GM18499 (cell line): ENCODE measurements around the gene RCAN3.
"Not testable (repeated sequence)": the region's sequence is repeated elsewhere in the genome, so short reads cannot be mapped to it uniquely, and the experiment has no call there.

ENCODE experiments used
- ATAC-seq: cut with Tn5 transposase; IDR thresholded peaks from one replicate; pipeline ENCODE4 v1.9.1; 2021; ENCODE audit warnings: moderate number of reproducible peaks; ENCODE audit not compliant: insufficient read depth, unreplicated experiment

The RCAN3 gene

DNA sequence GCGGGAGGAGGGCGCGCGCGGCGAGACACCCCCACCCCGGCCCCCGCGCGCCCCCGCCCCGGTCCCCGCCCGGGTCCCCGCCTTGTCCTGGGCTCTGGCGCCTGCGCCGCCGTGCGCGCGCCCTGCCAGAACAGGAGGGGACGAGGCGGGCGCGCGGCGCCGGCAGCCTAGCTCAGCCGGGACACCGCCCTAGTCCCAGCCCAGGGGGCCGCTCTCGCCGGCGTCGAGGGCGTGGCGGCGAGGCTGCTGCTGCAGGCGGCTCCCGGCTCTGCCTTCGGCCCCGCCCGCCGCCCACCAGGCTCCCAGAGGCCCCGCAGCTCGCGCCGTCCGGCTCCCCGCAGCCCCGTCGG, at the start of gene RCAN3:
TSS of gene RCAN3 (plus strand) at position 128 of the 350 bp plus-strand sequence. CDS start 11,537 bp downstream, outside the sequence.
- no peak for ATAC-seq

DNA sequence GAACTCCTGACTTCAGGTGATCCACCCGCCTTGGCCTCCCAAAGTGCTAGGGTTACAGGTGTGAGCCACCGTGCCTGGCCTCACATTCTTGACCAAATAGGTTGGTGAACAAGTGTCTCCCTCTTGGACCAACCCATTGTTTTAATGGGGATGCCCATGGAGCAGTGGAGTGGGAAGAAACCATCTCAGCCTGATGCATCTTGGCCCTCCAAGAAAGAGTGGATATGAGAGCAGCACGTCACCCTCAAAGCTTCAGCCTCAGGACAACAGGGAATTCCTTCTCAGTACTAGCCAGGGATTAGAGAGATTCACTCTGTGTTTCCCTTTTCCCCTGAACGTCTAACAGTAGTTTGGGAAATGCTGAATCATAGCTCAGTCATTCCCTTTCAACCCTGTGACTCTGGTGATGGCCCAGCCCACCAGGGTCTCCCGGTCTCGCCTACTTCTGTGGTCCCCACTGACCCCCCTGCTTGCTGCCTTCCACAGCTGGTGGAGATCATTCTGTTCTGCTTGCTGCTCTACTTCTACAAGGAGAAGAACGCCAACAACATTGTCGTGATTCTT, 49.6 kb upstream of the RCAN3 start:
- ATAC-seq, result no peak

DNA sequence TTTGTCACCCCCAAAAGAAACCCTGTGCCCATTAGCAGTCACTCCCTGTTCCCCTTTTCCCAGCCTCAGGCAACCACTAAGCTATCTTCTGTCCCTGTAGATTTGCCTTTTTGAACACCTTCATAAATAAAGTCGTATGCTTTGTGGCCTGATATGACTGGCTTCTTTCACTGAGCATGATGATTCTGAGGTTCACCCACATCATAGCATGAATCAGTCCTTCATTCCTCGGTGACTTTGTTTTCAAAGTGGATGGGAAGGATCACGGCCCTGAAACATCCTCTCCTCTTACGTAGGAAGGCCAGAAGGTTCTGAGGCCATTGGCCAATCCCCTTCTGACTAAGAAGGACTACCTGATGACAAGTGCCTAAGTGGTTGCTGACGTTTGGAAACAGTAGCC, 48.0 kb upstream of the RCAN3 start:
- ATAC-seq, result no peak

GRCh38 chr1:24455272-24455671, 47.4 kb upstream of the RCAN3 start:
- no peak for ATAC-seq

DNA sequence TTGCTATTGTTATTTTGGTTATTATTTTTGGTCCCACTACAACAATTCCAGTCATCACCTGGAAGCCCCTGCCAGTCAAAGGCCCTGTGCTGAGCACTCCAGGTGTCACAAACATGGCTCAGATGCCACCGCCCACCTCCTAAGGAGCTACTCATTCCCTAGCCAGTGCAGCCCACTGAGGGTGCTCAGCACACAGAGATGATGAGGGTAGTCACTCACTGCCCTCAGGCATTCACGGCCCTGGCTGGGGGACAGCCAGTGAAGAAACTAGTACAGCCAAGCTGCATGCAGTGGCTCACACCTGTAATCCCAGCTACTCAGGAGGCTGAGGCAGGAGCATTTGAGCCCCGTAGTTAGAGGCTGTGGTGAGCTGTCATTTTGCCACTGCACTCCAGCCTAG, 44.8 kb upstream of the RCAN3 start:
- ATAC-seq, result no peak

GRCh38 chr1:24459551-24460266, 42.9 kb upstream of the RCAN3 start:
- no peak for ATAC-seq

DNA sequence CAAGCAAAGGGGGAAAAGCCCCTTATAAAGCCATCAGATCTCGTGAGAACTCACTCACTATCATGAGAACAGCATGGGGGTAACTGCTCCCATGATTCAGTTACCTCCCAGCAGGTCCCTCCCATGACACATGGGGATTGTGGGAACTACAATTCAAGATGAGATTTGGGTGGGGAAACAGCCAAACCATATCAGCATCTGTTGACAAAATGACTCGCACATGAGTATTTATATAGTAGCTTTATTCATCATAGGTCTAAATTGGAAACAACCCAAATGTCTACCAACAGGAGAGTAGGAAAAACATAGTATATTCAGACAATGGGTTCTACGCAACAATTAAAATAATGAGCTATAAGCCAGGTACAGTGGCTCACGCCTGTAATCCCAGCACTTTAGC, 40.5 kb upstream of the RCAN3 start:
- ATAC-seq, result not testable (repeated sequence)

- no peak for ATAC-seq
Measured at GRCh38 chr1:24463776-24464735, 38.6 kb upstream of the RCAN3 start.

DNA sequence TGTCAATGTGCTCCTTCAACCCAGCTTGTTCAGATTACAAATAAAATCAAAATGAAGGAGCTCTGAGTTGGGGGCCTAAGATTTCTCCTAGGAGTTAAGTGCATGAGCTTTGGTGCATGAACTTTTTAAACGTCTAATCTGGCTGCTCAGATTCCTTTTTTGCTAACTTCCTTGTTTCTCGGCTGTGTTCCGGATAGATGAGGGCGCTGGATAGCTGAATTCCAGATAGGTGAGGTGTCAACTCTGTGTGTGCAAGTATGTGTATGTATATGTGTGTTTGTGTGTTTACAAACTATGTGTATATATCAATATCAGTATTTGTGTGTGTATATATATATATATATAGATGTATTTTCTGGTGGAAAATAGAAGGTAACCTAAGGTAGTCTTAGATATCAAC, 37.5 kb upstream of the RCAN3 start:
- no peak for ATAC-seq

DNA sequence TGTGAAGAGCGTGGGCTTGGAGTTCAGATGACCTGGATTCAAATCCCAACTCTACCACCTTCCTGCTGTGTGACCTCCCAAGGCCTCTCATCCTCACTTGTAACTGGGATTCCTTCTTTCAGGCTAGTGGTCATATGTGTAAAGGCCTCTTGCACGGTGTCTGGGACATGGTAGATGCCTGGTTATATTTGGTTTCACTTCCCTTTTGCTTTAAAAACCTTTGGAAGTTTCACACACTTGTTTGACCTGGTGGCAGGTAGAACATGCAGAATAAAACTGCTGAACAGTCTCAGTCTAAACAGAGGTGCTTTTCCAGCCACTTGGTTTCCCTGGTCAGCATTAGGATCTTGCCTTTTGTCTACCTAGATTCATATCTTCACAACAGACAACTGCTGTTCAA, 37.0 kb upstream of the RCAN3 start:
- ATAC-seq, result no peak

DNA sequence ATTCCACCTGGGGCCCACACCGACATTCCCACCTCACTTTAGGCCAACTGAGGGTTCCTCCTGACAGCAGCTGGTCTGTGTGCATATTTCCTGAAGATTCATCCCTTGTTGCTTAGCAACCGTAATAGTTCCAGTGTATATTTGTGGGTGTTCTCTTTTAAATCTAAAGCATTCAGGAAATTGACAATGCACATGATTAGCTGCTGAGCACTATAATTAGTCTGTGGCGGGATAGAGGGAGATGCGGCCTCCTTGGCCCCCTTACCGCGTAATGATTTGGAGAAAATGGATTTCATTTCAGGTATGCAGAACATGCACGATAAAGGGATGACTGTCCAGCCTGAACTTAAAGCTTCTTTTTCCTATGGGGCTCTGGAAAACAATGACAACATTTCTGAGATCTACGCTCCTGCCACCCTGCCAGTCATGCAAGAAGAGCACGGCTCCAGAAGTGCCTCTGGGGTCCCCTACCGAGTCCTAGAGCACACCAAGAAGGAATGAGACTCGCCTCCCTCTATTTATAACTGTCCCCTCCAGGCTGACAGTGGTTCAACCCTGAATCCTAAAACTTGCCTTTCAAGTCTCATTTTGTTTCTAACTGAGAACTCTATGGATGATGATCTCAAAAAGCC, 33.8 kb upstream of the RCAN3 start:
- no peak for ATAC-seq

DNA sequence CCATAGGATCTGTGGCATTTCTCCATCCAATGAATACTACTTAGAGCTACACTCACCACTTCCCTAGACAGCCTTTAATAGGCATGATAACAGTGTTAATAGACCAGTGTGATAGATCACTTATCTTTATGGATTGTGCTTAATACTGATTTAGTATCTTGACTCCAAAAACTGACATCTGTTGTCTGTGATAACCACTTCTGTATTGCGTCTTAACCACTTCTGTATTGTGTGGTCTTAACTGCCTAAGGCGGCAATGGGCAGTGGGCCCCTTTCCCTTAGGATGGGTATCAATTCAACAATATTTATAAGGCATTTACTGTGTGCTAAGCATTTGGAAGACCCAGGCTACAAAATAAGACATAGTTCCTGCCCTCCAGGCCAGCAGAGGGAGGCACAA, 32.0 kb upstream of the RCAN3 start:
- ATAC-seq, result no peak

DNA sequence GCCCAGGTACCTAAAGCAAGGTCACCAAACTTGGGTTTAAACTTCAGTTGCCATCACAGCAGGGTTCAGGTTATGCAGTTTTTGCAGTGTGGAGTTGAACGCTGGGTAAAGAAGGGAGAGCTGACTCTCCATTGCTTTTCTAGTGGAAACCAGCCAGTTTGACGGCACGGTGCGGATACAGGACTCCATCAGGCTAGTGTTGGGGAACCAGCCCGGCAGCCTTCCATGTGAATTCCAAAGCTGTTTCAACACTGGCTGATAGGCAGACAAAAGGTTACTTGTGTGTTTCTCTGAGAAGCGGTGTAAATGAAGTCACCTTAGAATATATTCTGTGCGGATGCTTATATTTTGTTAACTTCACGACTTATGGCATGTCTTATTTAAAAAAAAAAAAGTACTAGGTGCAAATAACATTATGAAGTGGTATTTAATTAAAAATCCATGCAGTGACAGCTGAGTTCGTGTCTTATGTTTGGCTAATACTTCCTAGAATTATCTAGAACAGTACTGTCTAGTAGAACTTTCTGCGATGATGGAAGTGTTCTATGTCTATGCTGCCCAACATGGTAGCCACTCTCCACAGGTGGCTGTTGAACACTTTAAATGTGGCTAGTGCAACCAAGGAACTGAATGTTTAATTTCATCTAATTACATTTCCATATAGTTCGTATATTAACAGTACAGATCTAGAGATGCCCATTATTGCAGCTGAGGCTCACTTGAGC, 29.9 kb upstream of the RCAN3 start:
- ATAC-seq, result no peak

- no peak for ATAC-seq
Measured at GRCh38 chr1:24474193-24474592, 28.4 kb upstream of the RCAN3 start.

GRCh38 chr1:24475700-24476099, 26.9 kb upstream of the RCAN3 start:
- ATAC-seq, result no peak

GRCh38 chr1:24476571-24476970, 26.1 kb upstream of the RCAN3 start:
- no peak for ATAC-seq

GRCh38 chr1:24477309-24477708, 25.3 kb upstream of the RCAN3 start:
- ATAC-seq, result no peak

GRCh38 chr1:24481101-24481500, 21.5 kb upstream of the RCAN3 start:
- ATAC-seq, result no peak

- ATAC-seq, result no peak
Measured at GRCh38 chr1:24481843-24482610, 20.6 kb upstream of the RCAN3 start.
